HG02970 (cell line): Measurements from ENCODE around the gene KLB.
"Not testable (repeated sequence)": the region's sequence is repeated elsewhere in the genome, so short reads cannot be mapped to it uniquely, and the experiment has no call there.

Experiments
- ATAC-seq: cut with Tn5 transposase; IDR thresholded peaks from one replicate; pipeline ENCODE4 v1.9.1; 2021; ENCODE audit warnings: mild to moderate bottlenecking, moderate library complexity, moderate number of reproducible peaks; ENCODE audit not compliant: unreplicated experiment, low FRiP score

The KLB gene

DNA sequence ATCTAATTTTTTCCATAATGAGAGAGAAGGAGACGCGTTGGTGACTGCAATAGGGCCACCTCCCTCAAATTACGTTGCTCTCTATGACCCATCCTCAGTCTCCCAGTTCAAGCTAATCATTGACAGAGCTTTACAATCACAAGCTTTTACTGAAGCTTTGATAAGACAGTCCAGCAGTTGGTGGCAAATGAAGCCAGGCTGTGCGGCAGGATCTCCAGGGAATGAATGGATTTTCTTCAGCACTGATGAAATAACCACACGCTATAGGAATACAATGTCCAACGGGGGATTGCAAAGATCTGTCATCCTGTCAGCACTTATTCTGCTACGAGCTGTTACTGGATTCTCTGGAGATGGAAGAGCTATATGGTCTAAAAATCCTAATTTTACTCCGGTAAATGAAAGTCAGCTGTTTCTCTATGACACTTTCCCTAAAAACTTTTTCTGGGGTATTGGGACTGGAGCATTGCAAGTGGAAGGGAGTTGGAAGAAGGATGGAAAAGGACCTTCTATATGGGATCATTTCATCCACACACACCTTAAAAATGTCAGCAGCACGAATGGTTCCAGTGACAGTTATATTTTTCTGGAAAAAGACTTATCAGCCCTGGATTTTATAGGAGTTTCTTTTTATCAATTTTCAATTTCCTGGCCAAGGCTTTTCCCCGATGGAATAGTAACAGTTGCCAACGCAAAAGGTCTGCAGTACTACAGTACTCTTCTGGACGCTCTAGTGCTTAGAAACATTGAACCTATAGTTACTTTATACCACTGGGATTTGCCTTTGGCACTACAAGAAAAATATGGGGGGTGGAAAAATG, at the start of gene KLB:
KLB (plus strand) TSS at position 168 of the 821 bp plus-strand sequence; CDS start at position 188, 20 bp downstream.
- ATAC-seq: no peak

GRCh38 chr4:39357002-39357401, 49.7 kb upstream of the KLB start:
- ATAC-seq: no peak

DNA sequence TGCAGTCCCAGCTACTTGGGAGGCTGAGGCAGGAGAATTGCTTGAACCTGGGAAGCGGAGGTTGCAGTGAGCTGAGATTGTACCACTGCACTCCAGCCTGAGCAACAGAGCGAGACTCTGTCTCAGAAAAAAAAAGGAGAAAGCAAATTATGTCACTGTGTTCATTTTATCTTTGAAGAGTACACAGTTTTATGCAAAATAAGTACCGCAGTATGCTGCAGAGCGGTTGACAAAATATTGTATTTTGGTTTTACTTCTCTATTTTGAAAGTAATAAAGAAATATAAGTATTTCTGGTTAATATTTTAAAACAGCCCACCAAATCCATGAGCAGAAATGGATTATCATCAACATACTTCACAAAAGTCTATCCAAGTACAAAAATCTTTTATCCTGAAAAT, 46.1 kb upstream of the KLB start:
- ATAC-seq: not testable (repeated sequence)

- ATAC-seq: no peak
Observed at GRCh38 chr4:39362827-39363226, 43.9 kb upstream of the KLB start.

DNA sequence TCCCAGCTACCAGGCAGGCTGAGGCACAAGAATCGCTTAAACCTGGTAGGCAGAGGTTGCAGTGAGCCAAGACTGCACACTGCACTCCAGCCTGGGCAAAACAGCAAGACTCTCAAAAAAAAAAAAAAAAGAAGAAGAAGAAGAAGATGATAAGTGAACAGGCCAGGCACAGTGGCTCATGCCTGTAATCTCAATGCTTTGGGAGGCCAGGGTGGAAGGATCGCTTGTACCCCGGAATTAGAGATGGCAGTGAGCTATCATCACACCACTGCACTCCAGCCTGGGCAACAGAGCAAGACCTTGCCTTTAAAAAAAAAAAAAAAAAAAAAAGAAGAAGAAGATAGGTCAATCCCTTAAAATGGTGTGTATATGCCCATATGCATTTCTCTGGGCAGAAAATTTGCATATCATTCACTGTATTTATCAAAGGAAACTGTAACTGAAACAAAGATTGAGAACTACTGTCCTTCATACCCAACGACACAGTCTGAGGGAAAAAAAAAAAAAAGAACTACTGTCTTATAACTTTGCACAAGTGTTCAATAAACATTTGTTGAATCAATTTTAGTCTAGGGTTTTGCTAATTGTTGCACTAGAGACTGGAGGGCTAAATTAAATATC, 42.8 kb upstream of the KLB start:
- no peak for ATAC-seq

DNA sequence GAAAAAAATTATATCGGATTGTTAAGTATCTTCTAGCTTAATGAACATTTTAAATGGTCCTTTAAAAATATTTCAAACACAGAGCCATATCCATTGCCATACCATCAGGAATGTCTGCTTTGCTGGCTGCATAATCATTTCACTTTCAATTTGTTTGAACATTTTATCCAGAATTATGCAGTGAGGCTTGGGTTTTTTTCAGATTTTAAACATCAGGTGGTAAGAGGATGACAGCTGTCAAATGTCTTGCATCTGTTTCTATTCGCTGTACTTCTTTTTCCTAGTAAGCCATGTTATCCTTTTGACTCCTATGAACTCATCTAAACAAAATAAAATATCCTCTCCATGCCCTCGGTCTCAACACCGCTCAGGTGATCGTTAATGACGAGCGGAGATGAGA, 41.4 kb upstream of the KLB start:
- no peak for ATAC-seq

- ATAC-seq: no peak
Observed at GRCh38 chr4:39365830-39366771, 40.6 kb upstream of the KLB start, which contains the start of gene RFC1. Gene RFC1, minus strand, starts transcription at chr4:39366362. Its CDS starts 121 bp downstream, at chr4:39366241.

GRCh38 chr4:39367166-39367565, 39.6 kb upstream of the KLB start:
- no peak for ATAC-seq

- ATAC-seq: no peak
Observed at GRCh38 chr4:39369301-39369700, 37.4 kb upstream of the KLB start.

- not testable (repeated sequence) for ATAC-seq
Observed at GRCh38 chr4:39371209-39371608, 35.5 kb upstream of the KLB start.

DNA sequence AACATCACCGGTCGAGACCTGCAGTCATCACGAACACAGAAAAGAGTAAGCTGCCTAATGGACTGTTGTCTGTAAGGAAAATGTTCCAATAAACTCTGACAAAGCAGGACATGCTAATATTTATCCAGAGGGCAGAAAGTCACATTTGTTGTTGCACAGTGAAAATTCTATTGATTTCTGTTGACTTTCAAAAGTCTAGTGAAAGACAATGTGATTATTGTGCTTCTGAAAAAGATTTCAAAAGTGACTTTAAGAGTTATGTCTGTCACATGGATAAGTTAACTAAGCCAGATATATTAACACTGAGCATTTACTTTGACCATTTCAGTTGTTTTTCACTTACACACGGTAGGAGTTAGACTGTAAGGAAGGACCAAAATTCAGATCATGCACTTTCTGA, 31.3 kb upstream of the KLB start:
- no peak for ATAC-seq

GRCh38 chr4:39383690-39384089, 23.0 kb upstream of the KLB start:
- ATAC-seq: no peak

- no peak for ATAC-seq
Observed at GRCh38 chr4:39384563-39384962, 22.2 kb upstream of the KLB start.

GRCh38 chr4:39390603-39391002, 16.1 kb upstream of the KLB start:
- no peak for ATAC-seq

DNA sequence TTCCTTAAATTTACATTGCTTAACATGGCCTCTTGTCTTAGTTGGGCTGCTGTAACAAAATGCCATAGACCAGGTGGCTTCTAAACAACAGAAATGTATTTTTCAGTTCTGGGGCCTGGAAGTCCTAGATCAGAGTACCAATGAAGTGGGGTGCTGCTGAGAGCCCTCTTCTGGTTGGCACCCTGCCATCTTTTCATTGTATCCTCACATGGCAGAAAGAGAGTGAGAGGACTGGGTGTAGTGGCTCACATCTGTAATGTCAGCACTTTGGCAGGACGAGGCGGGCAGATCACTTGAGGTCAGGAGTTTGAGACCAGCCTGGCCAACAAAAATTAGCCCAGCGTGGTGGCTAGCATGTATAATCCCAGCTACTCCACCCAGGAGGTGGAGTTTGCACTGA, 12.0 kb upstream of the KLB start:
- no peak for ATAC-seq

DNA sequence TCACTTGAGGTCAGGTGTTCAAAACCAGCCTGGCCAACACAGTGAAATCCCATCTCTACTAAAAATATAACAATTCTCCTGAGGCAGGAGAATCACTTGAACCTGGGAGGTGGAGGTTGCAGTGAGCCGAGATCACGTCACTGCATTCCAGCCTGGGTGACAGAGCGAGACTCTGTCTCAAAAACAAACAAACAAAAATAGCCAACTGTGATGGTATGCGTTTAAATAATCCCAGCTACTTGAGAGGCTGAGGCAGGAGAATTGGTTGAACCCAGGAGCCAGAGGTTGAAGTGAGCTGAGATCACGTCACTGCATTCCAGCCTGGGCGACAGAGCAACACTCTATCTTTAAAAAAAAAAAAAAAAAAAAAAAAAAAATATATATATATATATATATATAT, 5.1 kb upstream of the KLB start:
- ATAC-seq: not testable (repeated sequence)

GRCh38 chr4:39407584-39407885, 805 bp downstream of the KLB start:
- no peak for ATAC-seq

DNA sequence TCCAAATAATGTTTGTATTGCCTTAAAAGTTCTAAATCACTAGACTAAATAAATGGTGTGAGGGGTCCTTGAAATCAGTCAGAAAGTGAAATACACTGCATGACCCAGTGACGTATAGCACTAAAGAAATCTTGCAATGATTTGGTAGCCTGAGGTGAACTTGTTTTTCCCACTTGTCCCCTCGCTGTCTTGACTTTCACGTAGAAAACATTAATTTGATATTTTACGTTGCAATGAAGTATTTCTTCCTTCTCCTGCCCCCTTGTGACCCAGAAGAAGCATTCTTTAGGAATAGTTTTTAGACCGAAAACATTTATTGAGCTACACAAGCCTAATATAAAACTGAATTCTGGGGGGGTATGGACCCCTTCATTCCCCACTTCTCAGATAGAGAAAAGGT, 3.7 kb downstream of the KLB start:
- ATAC-seq: no peak

DNA sequence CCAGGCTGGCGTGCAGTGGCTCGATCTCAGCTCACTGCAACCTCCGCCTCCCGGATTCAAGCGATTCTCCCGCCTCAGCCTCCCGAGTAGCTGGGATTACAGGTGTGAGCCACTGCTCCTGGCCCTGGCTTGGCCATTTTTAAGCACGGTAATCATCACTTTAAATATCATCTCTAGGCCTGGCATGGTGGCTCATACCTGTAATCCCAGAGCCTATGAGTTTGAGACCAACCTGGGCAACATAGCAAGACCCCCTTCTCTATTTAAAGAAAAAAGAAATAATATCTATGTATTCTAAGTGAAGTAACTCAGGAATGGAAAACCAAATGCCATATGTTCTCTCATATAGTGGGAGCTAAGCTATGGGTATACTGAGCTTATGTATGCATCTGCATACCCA, 4.8 kb downstream of the KLB start:
- not testable (repeated sequence) for ATAC-seq

- no peak for ATAC-seq
Observed at GRCh38 chr4:39415678-39416283, 9.1 kb downstream of the KLB start.

DNA sequence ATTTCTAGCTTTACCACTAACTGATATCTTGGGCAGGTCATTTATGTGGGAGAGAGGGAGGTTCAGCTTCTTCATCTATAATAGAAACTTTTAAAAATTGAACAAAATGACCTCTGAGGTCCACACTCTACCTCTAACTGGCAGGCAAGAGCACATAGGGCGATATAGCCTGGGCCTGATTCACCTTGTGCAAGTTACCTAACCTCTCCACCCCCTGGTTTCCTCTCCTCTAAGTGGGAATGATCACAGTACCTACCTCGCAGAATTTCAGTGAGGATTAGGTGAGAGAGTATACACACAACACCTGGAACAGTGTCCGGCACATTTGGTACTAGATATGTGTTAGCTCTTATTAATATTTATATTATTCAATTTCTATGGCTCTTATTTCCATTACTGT, 15.5 kb downstream of the KLB start:
- no peak for ATAC-seq
